Panc1 (cell line): ENCODE results near the gene AMER2.

Experiments used
- POLR2AphosphoS5 ChIP-seq: IDR thresholded peaks from 2 replicates; pipeline ENCODE4 v1.6.1; 2012; ENCODE audit warnings: mild to moderate bottlenecking, low read depth, low read length, moderate library complexity
- REST ChIP-seq, 2 experiments: IDR thresholded peaks; 2 replicates each; pipeline ENCODE4 v1.6.1; 2011 to 2012; ENCODE audit warnings: low read depth in 2 of 2, control low read depth in 1 of 2, low read length in 1 of 2, mild to moderate bottlenecking in 1 of 2, moderate library complexity in 1 of 2; ENCODE audit not compliant: insufficient read depth in 1 of 2
- SIN3A ChIP-seq: IDR thresholded peaks from 2 replicates; pipeline ENCODE4 v1.6.1; 2012; ENCODE audit warnings: low read depth, mild to moderate bottlenecking, low read length, moderate library complexity, borderline replicate concordance; ENCODE audit not compliant: insufficient read depth
- TCF7L2 ChIP-seq: IDR thresholded peaks from 2 replicates; pipeline ENCODE4 v1.6.1; 2011; ENCODE audit warnings: mild to moderate bottlenecking, low read depth, low read length, inconsistent platforms
- TF ChIP-seq, protein P1 (sequence below): fragments of 450-650 bp; IDR thresholded peaks from 2 replicates; pipeline ENCODE4 v1.5.1; 2017; ENCODE audit warnings: mild to moderate bottlenecking

DNA sequence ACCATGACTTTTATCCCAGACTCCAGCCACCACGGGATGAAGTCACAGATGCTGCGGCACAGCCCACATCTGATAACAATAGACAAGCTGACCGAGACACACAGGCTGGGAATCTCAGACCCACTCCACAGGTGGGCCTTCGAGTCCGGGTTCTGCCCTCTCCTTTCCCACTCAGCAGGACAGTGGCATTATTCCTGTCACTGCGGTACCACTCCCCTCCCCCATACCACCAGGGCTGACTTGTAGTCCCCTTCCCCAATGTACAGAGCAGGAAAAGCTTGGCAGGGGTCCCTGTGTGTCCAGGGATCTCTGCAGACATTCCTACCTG, 179 bp upstream of the AMER2 start:
- TF ChIP-seq, protein P1, sequence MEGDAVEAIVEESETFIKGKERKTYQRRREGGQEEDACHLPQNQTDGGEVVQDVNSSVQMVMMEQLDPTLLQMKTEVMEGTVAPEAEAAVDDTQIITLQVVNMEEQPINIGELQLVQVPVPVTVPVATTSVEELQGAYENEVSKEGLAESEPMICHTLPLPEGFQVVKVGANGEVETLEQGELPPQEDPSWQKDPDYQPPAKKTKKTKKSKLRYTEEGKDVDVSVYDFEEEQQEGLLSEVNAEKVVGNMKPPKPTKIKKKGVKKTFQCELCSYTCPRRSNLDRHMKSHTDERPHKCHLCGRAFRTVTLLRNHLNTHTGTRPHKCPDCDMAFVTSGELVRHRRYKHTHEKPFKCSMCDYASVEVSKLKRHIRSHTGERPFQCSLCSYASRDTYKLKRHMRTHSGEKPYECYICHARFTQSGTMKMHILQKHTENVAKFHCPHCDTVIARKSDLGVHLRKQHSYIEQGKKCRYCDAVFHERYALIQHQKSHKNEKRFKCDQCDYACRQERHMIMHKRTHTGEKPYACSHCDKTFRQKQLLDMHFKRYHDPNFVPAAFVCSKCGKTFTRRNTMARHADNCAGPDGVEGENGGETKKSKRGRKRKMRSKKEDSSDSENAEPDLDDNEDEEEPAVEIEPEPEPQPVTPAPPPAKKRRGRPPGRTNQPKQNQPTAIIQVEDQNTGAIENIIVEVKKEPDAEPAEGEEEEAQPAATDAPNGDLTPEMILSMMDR = no peak
- TF ChIP-seq POLR2AphosphoS5 (no peak), SIN3A (no peak), REST (IDR thresholded peaks at IDR 0.05; ENCODE audit: insufficient read depth in 1 of 2, low read depth in 2 of 2, low read length in 1 of 2) (no peak), TCF7L2 (no peak)
